Progenitor cell of endocrine pancreas (in vitro differentiated cells): ENCODE data around the gene ZNF688. TPM values are rescaled to one million over a fixed set of nuclear protein-coding genes. Genes with fewer than 3 reads are reported as not detected.

Experiments used
- DNase-seq: peaks from one replicate; pipeline ENCODE4 v3.0.0; 2021; ENCODE audit warnings: low spot score; ENCODE audit not compliant: unreplicated experiment
- H3K27ac Mint-ChIP-seq: 2 replicates; pipeline ENCODE4 v1.8.0; 2021; ENCODE audit warnings: mild to moderate bottlenecking, moderate library complexity, mixed read lengths
- H3K27me3 Mint-ChIP-seq: 2 replicates; pipeline ENCODE4 v1.8.0; 2021; ENCODE audit warnings: mixed read lengths
- H3K36me3 Mint-ChIP-seq: 2 replicates; pipeline ENCODE4 v1.8.0; 2022; ENCODE audit warnings: mixed read lengths; ENCODE audit not compliant: insufficient read depth
- H3K4me1 Mint-ChIP-seq: 2 replicates; pipeline ENCODE4 v1.8.0; 2021; ENCODE audit warnings: low read depth, mixed read lengths
- H3K4me3 Mint-ChIP-seq: 2 replicates; pipeline ENCODE4 v1.8.0; 2021; ENCODE audit warnings: low read depth, mild to moderate bottlenecking, moderate library complexity, mixed read lengths
- H3K9me3 Mint-ChIP-seq: 2 replicates; pipeline ENCODE4 v1.8.0; 2021; ENCODE audit warnings: low read depth, mixed read lengths
- total RNA-seq: library from RNA; stranded (reverse); gene quantifications from 2 replicates; pipeline ENCODE4 v1.2.1, GENCODE V29; 2021
- TF ChIP-seq, protein P1 (sequence below): fragments of 200-600 bp; sonication (generic); IDR thresholded peaks from one replicate; pipeline ENCODE4 v1.5.0; 2021; ENCODE audit warnings: antibody characterized with exemption, mild to moderate bottlenecking; ENCODE audit not compliant: unreplicated experiment

Gene ZNF688
- total RNA-seq, 1 donor from 2014 or later: 20.0 TPM

- Mint-ChIP-seq H3K27ac (peak overlapping the region; percentile 74), H3K9me3 (no peaks in the 10 kb centered on the region), H3K4me3 (peak overlapping the region; percentile 16)
Observed at GRCh38 chr16:30569746-30570635, 1.5 kb downstream of the ZNF688 start.

GRCh38 chr16:30569281-30569680, 2.2 kb downstream of the ZNF688 start:
- DNase-seq: no peak
- H3K36me3 Mint-ChIP-seq: no peaks in the 10 kb centered on the region
- no peak overlapping the region for H3K27ac Mint-ChIP-seq
- no peak overlapping the region for H3K4me3 Mint-ChIP-seq
- peaks cover 32% of the 10 kb centered on the region for H3K4me1 Mint-ChIP-seq
- TF ChIP-seq, protein P1, sequence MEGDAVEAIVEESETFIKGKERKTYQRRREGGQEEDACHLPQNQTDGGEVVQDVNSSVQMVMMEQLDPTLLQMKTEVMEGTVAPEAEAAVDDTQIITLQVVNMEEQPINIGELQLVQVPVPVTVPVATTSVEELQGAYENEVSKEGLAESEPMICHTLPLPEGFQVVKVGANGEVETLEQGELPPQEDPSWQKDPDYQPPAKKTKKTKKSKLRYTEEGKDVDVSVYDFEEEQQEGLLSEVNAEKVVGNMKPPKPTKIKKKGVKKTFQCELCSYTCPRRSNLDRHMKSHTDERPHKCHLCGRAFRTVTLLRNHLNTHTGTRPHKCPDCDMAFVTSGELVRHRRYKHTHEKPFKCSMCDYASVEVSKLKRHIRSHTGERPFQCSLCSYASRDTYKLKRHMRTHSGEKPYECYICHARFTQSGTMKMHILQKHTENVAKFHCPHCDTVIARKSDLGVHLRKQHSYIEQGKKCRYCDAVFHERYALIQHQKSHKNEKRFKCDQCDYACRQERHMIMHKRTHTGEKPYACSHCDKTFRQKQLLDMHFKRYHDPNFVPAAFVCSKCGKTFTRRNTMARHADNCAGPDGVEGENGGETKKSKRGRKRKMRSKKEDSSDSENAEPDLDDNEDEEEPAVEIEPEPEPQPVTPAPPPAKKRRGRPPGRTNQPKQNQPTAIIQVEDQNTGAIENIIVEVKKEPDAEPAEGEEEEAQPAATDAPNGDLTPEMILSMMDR: no peak
- H3K9me3 Mint-ChIP-seq: no peaks in the 10 kb centered on the region
- no peaks in the 10 kb centered on the region for H3K27me3 Mint-ChIP-seq

More at GRCh38 chr16:30569746-30570635, 1.5 kb downstream of the ZNF688 start:
- TF ChIP-seq, protein P1: no peak
- H3K27me3 Mint-ChIP-seq: no peaks in the 10 kb centered on the region
- H3K4me1 Mint-ChIP-seq: peaks cover 37% of the 10 kb centered on the region
- peaks cover 5% of the 10 kb centered on the region for H3K36me3 Mint-ChIP-seq
- DNase-seq: no peak

GRCh38 chr16:30567991-30568638, 3.4 kb downstream of the ZNF688 start:
- Mint-ChIP-seq H3K9me3 (no peaks in the 10 kb centered on the region), H3K27ac (peak overlapping the region; percentile 90), H3K36me3 (no peaks in the 10 kb centered on the region), H3K27me3 (no peaks in the 10 kb centered on the region), H3K4me1 (peaks cover 28% of the 10 kb centered on the region), H3K4me3 (no peak overlapping the region)
- TF ChIP-seq, protein P1: no peak
- no peak for DNase-seq

- peak overlapping the region; percentile 90 for H3K27ac Mint-ChIP-seq
- no peaks in the 10 kb centered on the region for H3K36me3 Mint-ChIP-seq
- no peak for DNase-seq
- TF ChIP-seq, protein P1: no peak
- H3K4me3 Mint-ChIP-seq: no peak overlapping the region
- H3K9me3 Mint-ChIP-seq: no peaks in the 10 kb centered on the region
- no peaks in the 10 kb centered on the region for H3K27me3 Mint-ChIP-seq
- H3K4me1 Mint-ChIP-seq: peaks cover 28% of the 10 kb centered on the region
Observed at GRCh38 chr16:30567160-30567990, 4.1 kb downstream of the ZNF688 start.

- DNase-seq: no peak
- Mint-ChIP-seq H3K27ac (no peak overlapping the region), H3K4me1 (peaks cover 24% of the 10 kb centered on the region), H3K4me3 (no peak overlapping the region), H3K27me3 (no peaks in the 10 kb centered on the region), H3K36me3 (no peaks in the 10 kb centered on the region), H3K9me3 (no peaks in the 10 kb centered on the region)
- TF ChIP-seq, protein P1: no peak
Observed at GRCh38 chr16:30566531-30566930, 5.0 kb downstream of the ZNF688 start.
